ENCODE data around the gene PHACTR3. TPM values are rescaled to one million over a fixed set of nuclear protein-coding genes. Genes with fewer than 3 reads are reported as not detected.

Gene PHACTR3
- polyA plus RNA-seq, 1 experiment = not detected

DNA sequence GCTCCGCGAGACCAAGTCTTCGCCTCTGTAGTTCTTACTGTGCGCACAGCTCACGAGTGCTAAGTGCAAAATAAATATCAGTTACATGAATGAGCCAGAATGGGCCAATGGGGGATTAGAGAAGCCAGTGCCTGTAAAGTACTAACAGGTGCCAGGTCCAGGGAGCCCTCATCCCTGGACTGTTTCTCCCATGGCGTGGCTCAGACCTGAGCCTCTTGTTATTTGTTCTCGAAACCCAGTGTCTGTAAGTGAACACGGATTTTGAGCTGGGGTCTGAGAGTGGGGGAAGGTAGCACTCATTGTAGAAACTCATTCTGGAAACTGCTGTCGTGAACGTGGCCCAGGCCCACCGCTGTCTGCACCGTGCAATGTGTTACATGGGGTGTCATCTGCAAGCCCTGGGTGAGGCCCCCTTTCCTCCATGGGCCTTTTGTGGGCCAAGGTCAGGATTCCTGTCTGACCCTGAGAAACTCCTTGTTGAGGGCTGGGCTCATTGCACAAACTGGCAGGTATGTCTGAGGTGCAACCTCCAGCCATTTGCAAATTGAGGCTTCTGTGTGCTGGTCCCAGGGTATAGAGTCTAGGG, 174.4 kb downstream of the PHACTR3 start:
- H3K4me3 ChIP-seq (ENCODE audit: low read depth, low read length) = no peak overlapping the region
- CTCF ChIA-PET = no interaction called here
- POLR2A ChIA-PET = no interaction called here
- no peaks in the 10 kb centered on the region for H3K27me3 ChIP-seq (ENCODE audit: control insufficient read depth, insufficient read depth, low read length)
- no peak overlapping the region for H3K27ac ChIP-seq (ENCODE audit: low read depth, low read length)
- H3K9me3 ChIP-seq (ENCODE audit: control insufficient read depth, insufficient read depth, low read length) = 0 out of 2 replicates have a peak, but pooled peaks cover 2% of the 10 kb centered on the region
- no peak for DNase-seq (ENCODE audit: low read depth, low spot score)
- no peak for TF ChIP-seq CTCF (IDR thresholded peaks at IDR 0.05; ENCODE audit: low read depth, low read length)

DNA sequence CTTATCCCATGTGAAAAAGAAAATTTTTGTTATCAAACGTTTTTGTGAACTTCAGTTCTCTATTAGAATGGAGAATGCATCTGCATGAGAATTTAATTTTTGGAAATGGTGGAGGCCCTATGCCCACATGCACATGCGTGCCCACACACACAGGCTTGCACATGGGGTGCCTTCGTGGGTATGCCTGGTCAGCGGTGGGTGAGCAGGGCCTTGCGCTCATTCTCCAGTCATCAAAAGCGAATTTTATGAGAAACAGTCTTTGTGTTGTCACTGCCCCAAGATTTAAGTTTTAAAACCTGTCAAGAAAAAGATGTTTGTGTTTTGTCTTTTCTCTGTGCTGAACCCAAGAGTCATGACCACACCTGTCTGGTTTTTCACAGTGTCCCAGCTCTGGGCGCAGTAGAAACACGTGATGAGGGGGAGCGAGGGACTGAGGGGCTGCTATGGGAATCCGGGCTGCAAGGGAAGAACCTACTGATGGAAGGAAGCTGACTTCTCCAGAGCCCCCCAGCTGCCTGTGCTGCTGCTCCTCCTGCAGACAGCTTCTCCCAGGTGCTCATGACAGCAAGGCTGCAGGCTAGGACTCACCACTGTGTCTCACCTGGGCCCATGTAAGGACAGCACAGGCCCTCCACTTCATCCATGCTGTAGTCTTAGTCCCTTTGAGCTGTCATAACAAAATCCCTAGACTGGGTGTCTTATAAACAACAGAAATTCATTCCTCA, 175.5 kb downstream of the PHACTR3 start:
- CTCF ChIA-PET = interaction anchor here (0.5 kb wide), 1 partner anchor 14 kb away, joined by 3 read pairs; no protein-coding TSS in a partner anchor
- POLR2A ChIA-PET = no interaction called here
- H3K9me3 ChIP-seq (ENCODE audit: control insufficient read depth, insufficient read depth, low read length) = 0 out of 2 replicates have a peak, but pooled peaks cover 2% of the 10 kb centered on the region
- no peak overlapping the region for H3K4me3 ChIP-seq (ENCODE audit: low read depth, low read length)
- no peak for TF ChIP-seq CTCF (IDR thresholded peaks at IDR 0.05; ENCODE audit: low read depth, low read length)
- no peak for DNase-seq (ENCODE audit: low read depth, low spot score)
- no peaks in the 10 kb centered on the region for H3K27me3 ChIP-seq (ENCODE audit: control insufficient read depth, insufficient read depth, low read length)
- H3K27ac ChIP-seq (ENCODE audit: low read depth, low read length) = no peak overlapping the region

GRCh38 chr20:59780494-59781185, 176.3 kb downstream of the PHACTR3 start:
- ChIA-PET CTCF (interaction anchor here (0.5 to 1.0 kb wide), 2 partner anchors 13 to 71 kb away, joined by 3 read pairs; no protein-coding TSS in a partner anchor), POLR2A (no interaction called here)
- 0 out of 2 replicates have a peak, but pooled peaks cover 2% of the 10 kb centered on the region for H3K9me3 ChIP-seq (ENCODE audit: control insufficient read depth, insufficient read depth, low read length)

DNA sequence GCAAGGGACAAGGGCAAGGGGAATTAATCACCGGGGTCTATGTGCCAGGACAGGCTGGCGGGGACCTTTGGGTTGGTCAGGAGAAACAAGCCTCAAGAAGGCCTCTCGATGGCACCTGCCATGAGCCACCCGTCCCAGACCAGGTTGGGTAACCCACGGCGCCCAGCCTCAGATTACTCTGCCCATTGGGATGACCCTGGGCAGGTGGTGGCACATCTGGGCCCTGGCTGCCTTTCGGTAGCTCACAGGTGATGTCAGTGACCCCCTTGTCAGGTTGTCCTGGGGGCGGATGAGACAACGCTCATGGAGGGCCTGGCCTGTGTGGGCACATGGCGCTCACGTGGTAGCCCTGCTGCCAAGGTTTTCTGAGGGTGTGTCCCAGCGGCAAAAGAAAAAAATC, 176.9 kb downstream of the PHACTR3 start:
- no peak for DNase-seq (ENCODE audit: low read depth, low spot score)
- Histone ChIP-seq H3K4me3 (ENCODE audit: low read depth, low read length) (no peak overlapping the region), H3K27ac (ENCODE audit: low read depth, low read length) (no peak overlapping the region), H3K9me3 (ENCODE audit: control insufficient read depth, insufficient read depth, low read length) (0 out of 2 replicates have a peak, but pooled peaks cover 2% of the 10 kb centered on the region), H3K27me3 (ENCODE audit: control insufficient read depth, insufficient read depth, low read length) (no peaks in the 10 kb centered on the region)
- ChIA-PET POLR2A (no interaction called here), CTCF (interaction anchor here (1.0 kb wide), 1 partner anchor 71 kb away, joined by 3 read pairs; no protein-coding TSS in a partner anchor)
- TF ChIP-seq CTCF (IDR thresholded peaks at IDR 0.05; ENCODE audit: low read depth, low read length) = no peak

More at GRCh38 chr20:59780494-59781185, 176.3 kb downstream of the PHACTR3 start:
- no peak for DNase-seq (ENCODE audit: low read depth, low spot score)
- no peak overlapping the region for H3K27ac ChIP-seq (ENCODE audit: low read depth, low read length)
- no peaks in the 10 kb centered on the region for H3K27me3 ChIP-seq (ENCODE audit: control insufficient read depth, insufficient read depth, low read length)
- no peak overlapping the region for H3K4me3 ChIP-seq (ENCODE audit: low read depth, low read length)
- TF ChIP-seq CTCF (IDR thresholded peaks at IDR 0.05; ENCODE audit: low read depth, low read length) = no peak

Data from AG04450 (cell line).